Stimulated activated CD4-positive, alpha-beta T cell treated with anti-CD3 and anti-CD28 coated beads, TNF-alpha, amount 100 ng/mL, for 4 hours (primary cell): ENCODE measurements around the gene TAF1A.

ENCODE experiments used
- DNase-seq, 3 experiments: peaks; one replicate each; pipeline ENCODE4 v3.0.0-alpha.2; 2020; ENCODE audit warnings: low read depth in 3 of 3

TAF1A gene

DNA sequence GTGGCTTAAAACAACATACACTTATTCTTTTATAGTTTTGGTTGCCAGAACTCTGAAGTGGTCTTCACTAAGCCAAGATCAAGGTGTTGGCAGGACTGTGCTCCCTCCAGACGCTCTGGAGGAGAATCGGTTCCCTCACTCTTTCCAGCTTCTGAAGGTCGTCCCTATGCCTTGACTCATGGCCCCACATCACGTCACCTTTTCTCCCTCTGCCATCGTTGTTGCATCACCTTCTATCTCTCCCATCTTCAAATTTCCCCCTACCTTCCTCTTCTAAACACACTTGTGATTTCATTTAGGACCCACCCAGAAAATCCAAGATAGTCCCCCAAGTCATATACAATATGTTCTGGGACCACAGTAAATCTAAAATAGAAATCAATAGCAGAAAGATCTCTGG lies 54.3 kb downstream of the TAF1A start:
- no peak for DNase-seq

DNA sequence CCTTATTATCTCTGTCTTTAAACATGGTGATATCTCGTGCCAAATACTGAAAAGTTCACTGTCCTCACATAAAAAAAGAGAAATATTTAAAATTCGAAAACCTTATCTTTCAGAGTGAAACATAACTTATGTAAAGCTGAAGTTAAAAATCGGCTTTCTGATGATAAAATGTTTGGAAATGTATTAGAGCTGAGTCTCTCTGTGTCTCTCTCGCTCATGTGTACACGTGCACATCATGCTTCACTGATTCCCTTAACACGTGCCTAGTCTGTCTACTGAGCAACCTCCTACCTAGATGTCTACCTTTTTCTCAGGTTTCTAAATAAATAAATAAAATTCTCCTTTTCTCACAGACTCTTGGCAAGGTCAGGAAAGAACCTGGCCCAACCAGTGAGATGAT lies 58.9 kb downstream of the TAF1A start:
- no peak for DNase-seq

DNA sequence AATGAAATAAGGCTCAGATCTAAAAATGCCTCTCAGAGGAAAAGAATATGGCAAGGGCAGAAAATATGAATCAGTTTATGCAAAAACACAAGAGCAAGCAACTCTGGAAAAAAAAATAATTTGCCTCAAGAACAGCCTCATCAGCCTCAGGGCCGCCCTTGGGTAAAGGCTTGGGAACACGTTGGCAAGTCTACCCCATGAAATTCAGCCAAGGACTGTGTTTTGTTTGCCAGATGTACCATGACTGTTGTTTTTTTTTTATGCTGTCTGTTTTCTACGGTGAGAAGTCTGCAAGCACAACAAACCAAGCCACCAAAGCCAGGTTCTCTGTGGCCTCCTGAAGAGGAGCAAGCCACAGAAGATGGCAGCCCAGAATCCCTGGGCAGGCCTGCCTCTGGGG lies 59.8 kb downstream of the TAF1A start:
- no peak for DNase-seq

DNA sequence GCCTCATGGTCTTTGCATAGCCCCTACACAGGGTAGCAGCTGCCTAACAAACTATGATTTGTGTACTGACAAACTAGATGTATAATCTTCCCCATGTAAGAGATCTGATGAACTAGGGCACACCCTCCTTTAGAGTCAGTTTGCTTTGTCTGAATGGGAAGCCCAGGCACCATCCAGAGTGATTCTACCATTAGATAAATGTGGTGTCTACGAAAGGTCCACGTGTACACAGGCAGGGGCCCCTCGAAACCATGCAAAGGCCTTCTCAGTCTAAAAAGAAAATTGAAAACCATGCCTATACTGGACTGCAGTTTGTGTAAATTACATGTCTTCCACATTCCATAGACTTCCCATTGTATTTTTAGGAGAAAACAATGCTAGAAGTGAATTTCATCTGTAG lies 60.6 kb downstream of the TAF1A start:
- no peak for DNase-seq

DNA sequence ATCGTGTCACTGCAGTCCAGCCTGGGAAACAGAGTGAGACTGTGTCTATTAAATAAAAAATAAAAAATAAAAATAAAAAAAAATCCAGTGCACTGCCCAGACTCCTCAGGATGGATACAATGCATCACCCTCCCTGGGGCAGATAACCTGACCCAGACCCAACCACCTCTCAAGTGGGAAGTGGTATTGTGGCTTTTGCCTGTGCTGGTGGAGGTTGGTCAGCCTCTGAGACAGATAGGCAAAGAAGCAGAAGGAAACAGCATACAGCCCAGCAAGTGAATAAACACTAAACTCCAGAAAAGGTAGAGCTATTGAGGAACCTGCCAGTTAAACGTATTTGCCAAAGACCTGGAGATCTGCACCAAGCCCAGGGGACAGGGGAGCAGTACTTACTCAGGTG lies 63.8 kb downstream of the TAF1A start:
- no peak for DNase-seq

DNA sequence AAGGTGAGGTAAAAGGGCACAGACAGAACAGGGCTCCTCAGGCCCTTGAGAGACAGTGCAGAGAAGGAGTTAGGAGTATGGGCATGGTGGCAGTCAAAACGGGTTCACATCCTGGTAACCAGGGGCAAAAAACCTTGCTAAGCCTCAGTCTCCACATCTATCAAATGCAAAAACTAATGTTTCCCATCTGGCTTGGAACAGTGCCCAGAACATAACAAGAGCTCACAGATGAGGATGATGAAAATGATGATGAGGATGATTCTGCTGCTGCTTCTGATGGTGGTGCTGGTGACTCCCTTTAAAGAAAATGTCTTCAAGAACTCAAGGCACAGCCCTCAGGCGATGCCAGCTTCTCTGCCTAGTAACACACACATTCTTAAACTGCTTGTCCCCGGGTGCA lies 65.9 kb downstream of the TAF1A start:
- DNase-seq = no peak

DNA sequence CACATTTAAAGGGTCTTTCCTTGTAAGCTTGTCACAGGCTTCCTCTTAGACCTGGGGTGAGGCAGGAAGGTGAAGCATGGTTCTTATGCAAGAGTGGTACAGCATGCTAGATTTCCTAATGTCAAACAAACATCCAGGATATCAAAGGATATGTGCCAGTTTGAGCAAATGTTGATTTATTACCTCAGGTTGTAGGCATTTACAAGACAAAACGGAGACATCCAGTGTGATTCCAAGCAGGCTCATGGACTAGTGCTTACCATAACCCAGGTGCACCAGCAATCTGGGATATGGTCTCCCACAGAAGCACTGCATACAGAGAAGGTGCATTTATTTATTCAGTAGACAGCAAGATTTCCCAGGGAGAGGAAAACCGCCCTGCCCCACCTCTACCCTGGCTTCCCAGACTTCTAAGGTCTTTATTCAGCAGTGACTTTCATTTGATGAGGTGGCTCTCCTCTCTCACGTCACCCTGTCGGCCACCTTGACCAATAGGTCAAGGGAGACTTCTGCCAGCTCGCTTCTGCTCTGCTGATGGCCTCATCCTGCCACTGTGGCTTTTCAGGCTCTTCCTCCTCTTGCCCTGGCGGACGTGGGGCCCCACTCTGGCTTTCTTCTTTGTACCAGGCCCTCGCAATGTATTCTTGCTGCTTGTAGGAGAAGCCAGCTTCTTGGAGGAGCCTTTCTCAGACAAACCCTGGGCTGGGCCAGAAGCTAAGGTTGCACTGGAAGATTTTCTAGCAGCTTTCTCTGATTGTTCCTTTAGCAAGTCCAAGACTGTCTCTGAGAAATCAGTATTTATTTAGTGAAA lies 67.4 kb downstream of the TAF1A start:
- no peak for DNase-seq

DNA sequence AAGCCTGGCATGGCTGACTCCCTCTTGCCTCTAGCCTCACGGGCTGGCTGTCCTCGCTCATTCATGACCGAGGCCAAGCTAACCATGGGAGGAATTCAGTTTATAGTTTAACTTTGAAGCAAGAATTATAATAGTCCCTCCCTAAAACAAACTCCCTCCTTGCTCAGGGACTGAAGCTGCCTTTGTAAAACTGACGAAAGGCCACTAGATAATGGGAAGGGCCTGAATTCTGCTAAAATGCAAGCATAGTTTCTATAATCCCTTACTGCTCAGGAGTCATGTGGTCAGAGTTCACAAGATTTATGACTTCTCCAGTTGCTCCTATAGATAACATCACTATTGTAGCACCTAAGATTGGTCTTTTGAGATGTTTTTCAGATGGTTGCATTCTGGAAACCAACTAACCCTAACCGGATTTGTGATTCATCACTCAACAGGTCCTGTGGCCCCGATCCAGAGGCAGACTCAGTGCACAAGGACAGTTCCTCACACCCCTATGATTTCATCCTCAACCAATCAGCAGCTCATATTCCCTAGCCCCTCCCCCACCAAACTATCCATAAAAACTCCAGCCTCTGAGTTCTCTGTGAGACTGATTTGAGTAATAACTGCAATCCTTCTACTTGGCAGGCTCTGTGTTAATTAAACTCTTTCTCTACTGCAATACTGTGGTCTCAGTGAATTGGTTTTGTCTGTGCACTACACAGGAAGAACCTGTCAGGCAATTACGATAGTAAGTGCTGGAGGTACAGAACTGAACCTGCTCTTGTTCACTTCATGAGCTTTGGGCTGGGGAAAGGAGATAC lies 68.2 kb downstream of the TAF1A start:
- DNase-seq = no peak
